ENCODE measurements around the gene NPDC1. TPM values are rescaled to one million over a fixed set of nuclear protein-coding genes. Genes with fewer than 3 reads are reported as not detected.

NPDC1 gene
- total and polyA plus RNA-seq, 2 donors (not counting 1 experiment from before 2014, with no cell fraction given) = 9.0 to 15.7 TPM

- no peaks in the 10 kb centered on the region for H3K79me2 ChIP-seq (ENCODE audit: control insufficient read depth, insufficient read depth, low read length)
- H3K36me3 ChIP-seq (ENCODE audit: control insufficient read depth, insufficient read depth, low read length) = peaks cover 7% of the 10 kb centered on the region
- peak overlapping the region; percentile 79 for H3K9ac ChIP-seq (ENCODE audit: insufficient read depth, low read length)
- peak overlapping the region; percentile 74 to 89 (median 81) for H3K4me3 ChIP-seq (replicated peaks in 1 of 4; ENCODE audit: control extremely low read depth in 1 of 4, insufficient read depth in 1 of 4, low read depth in 3 of 4, low read length in 4 of 4)
- no peak for TF ChIP-seq EZH2 (IDR thresholded peaks at IDR 0.05; ENCODE audit: low read length, missing control alignments)
- TF ChIP-seq, protein P1, sequence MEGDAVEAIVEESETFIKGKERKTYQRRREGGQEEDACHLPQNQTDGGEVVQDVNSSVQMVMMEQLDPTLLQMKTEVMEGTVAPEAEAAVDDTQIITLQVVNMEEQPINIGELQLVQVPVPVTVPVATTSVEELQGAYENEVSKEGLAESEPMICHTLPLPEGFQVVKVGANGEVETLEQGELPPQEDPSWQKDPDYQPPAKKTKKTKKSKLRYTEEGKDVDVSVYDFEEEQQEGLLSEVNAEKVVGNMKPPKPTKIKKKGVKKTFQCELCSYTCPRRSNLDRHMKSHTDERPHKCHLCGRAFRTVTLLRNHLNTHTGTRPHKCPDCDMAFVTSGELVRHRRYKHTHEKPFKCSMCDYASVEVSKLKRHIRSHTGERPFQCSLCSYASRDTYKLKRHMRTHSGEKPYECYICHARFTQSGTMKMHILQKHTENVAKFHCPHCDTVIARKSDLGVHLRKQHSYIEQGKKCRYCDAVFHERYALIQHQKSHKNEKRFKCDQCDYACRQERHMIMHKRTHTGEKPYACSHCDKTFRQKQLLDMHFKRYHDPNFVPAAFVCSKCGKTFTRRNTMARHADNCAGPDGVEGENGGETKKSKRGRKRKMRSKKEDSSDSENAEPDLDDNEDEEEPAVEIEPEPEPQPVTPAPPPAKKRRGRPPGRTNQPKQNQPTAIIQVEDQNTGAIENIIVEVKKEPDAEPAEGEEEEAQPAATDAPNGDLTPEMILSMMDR (conservative IDR thresholded peaks at IDR 0.05 in 1 of 2, IDR thresholded peaks at IDR 0.05 in 1 of 2; ENCODE audit: low read depth in 1 of 2, low read length in 2 of 2) = no peak
- peak overlapping the region; percentile 45 for H2AFZ ChIP-seq (ENCODE audit: low read length)
- peak overlapping the region; percentile 91 for H3K4me2 ChIP-seq (ENCODE audit: extremely low read depth, insufficient read depth, low read length)
- no peaks in the 10 kb centered on the region for H3K27me3 ChIP-seq (ENCODE audit: control insufficient read depth, insufficient read depth, low read length)
- no peaks in the 10 kb centered on the region for H3K9me3 ChIP-seq (ENCODE audit: control insufficient read depth, insufficient read depth, low read depth, low read length)
- H3K4me1 ChIP-seq (ENCODE audit: control insufficient read depth, extremely low read depth, insufficient read depth, low read length) = peaks cover 26% of the 10 kb centered on the region
- DNase-seq (ENCODE audit: low read depth in 2 of 2) = no peak
- H4K20me1 ChIP-seq (ENCODE audit: control insufficient read depth, extremely low read depth, insufficient read depth, low read length) = no peaks in the 10 kb centered on the region
- H3K27ac ChIP-seq (ENCODE audit: insufficient read depth, low read length) = peak overlapping the region; percentile 86
Measured at GRCh38 chr9:137087409-137087925, 41.5 kb upstream of the NPDC1 start.

GRCh38 chr9:137086531-137087408, 40.8 kb upstream of the NPDC1 start, which contains the start of gene MAN1B1:
TSS of gene MAN1B1 (plus strand) at chr9:137086985. CDS start at chr9:137087000, 15 bp downstream.
- H4K20me1 ChIP-seq (ENCODE audit: control insufficient read depth, extremely low read depth, insufficient read depth, low read length) = no peaks in the 10 kb centered on the region
- H3K4me2 ChIP-seq (ENCODE audit: extremely low read depth, insufficient read depth, low read length) = peak within 1 kb of the TSS; percentile 91
- peak within 1 kb of the TSS; percentile 74 to 89 (median 81) for H3K4me3 ChIP-seq (replicated peaks in 1 of 4; ENCODE audit: control extremely low read depth in 1 of 4, insufficient read depth in 1 of 4, low read depth in 3 of 4, low read length in 4 of 4)
- DNase-seq (ENCODE audit: low read depth in 2 of 2) = peak; percentile 98 to 99
- peaks cover 14% of the 10 kb centered on the region for H3K36me3 ChIP-seq (ENCODE audit: control insufficient read depth, insufficient read depth, low read length)
- H3K9me3 ChIP-seq (ENCODE audit: control insufficient read depth, insufficient read depth, low read depth, low read length) = no peaks in the 10 kb centered on the region
- H3K27me3 ChIP-seq (ENCODE audit: control insufficient read depth, insufficient read depth, low read length) = no peaks in the 10 kb centered on the region
- no peak for TF ChIP-seq EZH2 (IDR thresholded peaks at IDR 0.05; ENCODE audit: low read length, missing control alignments)
- TF ChIP-seq, protein P1 (conservative IDR thresholded peaks at IDR 0.05 in 1 of 2, IDR thresholded peaks at IDR 0.05 in 1 of 2; ENCODE audit: low read depth in 1 of 2, low read length in 2 of 2) = no peak
- H3K9ac ChIP-seq (ENCODE audit: insufficient read depth, low read length) = peak within 1 kb of the TSS; percentile 83
- no peaks in the 10 kb centered on the region for H3K79me2 ChIP-seq (ENCODE audit: control insufficient read depth, insufficient read depth, low read length)
- H3K4me1 ChIP-seq (ENCODE audit: control insufficient read depth, extremely low read depth, insufficient read depth, low read length) = peaks cover 28% of the 10 kb centered on the region
- peak within 1 kb of the TSS; percentile 45 for H2AFZ ChIP-seq (ENCODE audit: low read length)
- H3K27ac ChIP-seq (ENCODE audit: insufficient read depth, low read length) = peak within 1 kb of the TSS; percentile 86

GRCh38 chr9:137085920-137086530, 40.0 kb upstream of the NPDC1 start:
- Histone ChIP-seq H3K9ac (ENCODE audit: insufficient read depth, low read length) (peak overlapping the region; percentile 83), H3K36me3 (ENCODE audit: control insufficient read depth, insufficient read depth, low read length) (peaks cover 15% of the 10 kb centered on the region), H3K4me1 (ENCODE audit: control insufficient read depth, extremely low read depth, insufficient read depth, low read length) (peaks cover 28% of the 10 kb centered on the region), H3K9me3 (ENCODE audit: control insufficient read depth, insufficient read depth, low read depth, low read length) (no peaks in the 10 kb centered on the region), H2AFZ (ENCODE audit: low read length) (no peak overlapping the region), H3K27ac (ENCODE audit: insufficient read depth, low read length) (peak overlapping the region; percentile 86), H3K4me3 (replicated peaks in 1 of 4; ENCODE audit: control extremely low read depth in 1 of 4, insufficient read depth in 1 of 4, low read depth in 3 of 4, low read length in 4 of 4) (peak overlapping the region; percentile 43 to 89 (median 80)), H4K20me1 (ENCODE audit: control insufficient read depth, extremely low read depth, insufficient read depth, low read length) (no peaks in the 10 kb centered on the region), H3K27me3 (ENCODE audit: control insufficient read depth, insufficient read depth, low read length) (no peaks in the 10 kb centered on the region), H3K4me2 (ENCODE audit: extremely low read depth, insufficient read depth, low read length) (peak overlapping the region; percentile 26), H3K79me2 (ENCODE audit: control insufficient read depth, insufficient read depth, low read length) (no peaks in the 10 kb centered on the region)
- peak; percentile 34 to 38 for DNase-seq (ENCODE audit: low read depth in 2 of 2)
- TF ChIP-seq EZH2 (IDR thresholded peaks at IDR 0.05; ENCODE audit: low read length, missing control alignments) = no peak
- TF ChIP-seq, protein P1 (conservative IDR thresholded peaks at IDR 0.05 in 1 of 2, IDR thresholded peaks at IDR 0.05 in 1 of 2; ENCODE audit: low read depth in 1 of 2, low read length in 2 of 2) = no peak
